Measurements from ENCODE around the gene IDI2. TPM values are rescaled to one million over a fixed set of nuclear protein-coding genes. Genes with fewer than 3 reads are reported as not detected.

The IDI2 gene
- polyA plus RNA-seq, 1 donor (not counting 4 experiments of a cell fraction or from before 2014, with no cell fraction given): not detected

GRCh38 chr10:986881-987619, 38.6 kb downstream of the IDI2 start:
- dilution Hi-C loops (cut with MboI; ENCODE audit: extremely low pct_ligation_motif_present, low sequenced_read_pairs): no loop called here
- Histone ChIP-seq H3K27me3 (ENCODE audit: control insufficient read depth, extremely low read depth, insufficient read depth, low read length) (no peaks in the 10 kb centered on the region), H3K4me3 (ENCODE audit: control insufficient read depth in 2 of 3, extremely low read depth in 1 of 3, insufficient read depth in 2 of 3, low read depth in 1 of 3, low read length in 3 of 3) (peak overlapping the region; percentile 86 to 99 (median 99)), H3K9me1 (ENCODE audit: control insufficient read depth, extremely low read depth, insufficient read depth, low read length) (no peaks in the 10 kb centered on the region), H3K79me2 (ENCODE audit: control insufficient read depth, insufficient read depth, low read length) (peaks cover 41% of the 10 kb centered on the region), H3K4me1 (ENCODE audit: control insufficient read depth, extremely low read depth, insufficient read depth, low read length) (peaks cover 42% of the 10 kb centered on the region), H4K20me1 (ENCODE audit: control insufficient read depth, extremely low read depth, insufficient read depth, low read length) (peaks cover 14% of the 10 kb centered on the region), H3K4me2 (ENCODE audit: control insufficient read depth, extremely low read depth, insufficient read depth, low read depth, low read length) (peak overlapping the region; percentile 81), H2AFZ (ENCODE audit: control insufficient read depth, low read length) (no peak overlapping the region), H3K27ac (ENCODE audit: control insufficient read depth, insufficient read depth, low read length) (peak overlapping the region; percentile 97), H3K9me3 (ENCODE audit: control insufficient read depth, low read depth, low read length) (no peaks in the 10 kb centered on the region), H3K36me3 (ENCODE audit: control insufficient read depth in 2 of 2, extremely low read depth in 1 of 2, insufficient read depth in 2 of 2, low read length in 2 of 2) (peaks cover 0 to 14% of the 10 kb centered on the region in 2 experiments), H3K9ac (ENCODE audit: control insufficient read depth, extremely low read depth, insufficient read depth, low read length) (peak overlapping the region; percentile 99)
- TF ChIP-seq CTCF (optimal IDR thresholded peaks at IDR 0.05 in 1 of 3, IDR thresholded peaks at IDR 0.05 in 1 of 3, conservative IDR thresholded peaks at IDR 0.05 in 1 of 3; ENCODE audit: extremely low read depth in 1 of 3, insufficient read depth in 2 of 3, low read length in 3 of 3) (no peak), EZH2 (IDR thresholded peaks at IDR 0.05; ENCODE audit: low read length) (no peak)
- FAIRE-seq (no peak), DNase-seq (ENCODE audit: low read depth, low spot score) (no peak)

GRCh38 chr10:986137-986825, 39.4 kb downstream of the IDI2 start:
- dilution Hi-C loops (cut with MboI; ENCODE audit: extremely low pct_ligation_motif_present, low sequenced_read_pairs): no loop called here
- peaks cover 42% of the 10 kb centered on the region for H3K4me1 ChIP-seq (ENCODE audit: control insufficient read depth, extremely low read depth, insufficient read depth, low read length)
- H3K27me3 ChIP-seq (ENCODE audit: control insufficient read depth, extremely low read depth, insufficient read depth, low read length): no peaks in the 10 kb centered on the region
- TF ChIP-seq EZH2 (IDR thresholded peaks at IDR 0.05; ENCODE audit: low read length) (no peak), CTCF (optimal IDR thresholded peaks at IDR 0.05 in 1 of 3, IDR thresholded peaks at IDR 0.05 in 1 of 3, conservative IDR thresholded peaks at IDR 0.05 in 1 of 3; ENCODE audit: extremely low read depth in 1 of 3, insufficient read depth in 2 of 3, low read length in 3 of 3) (no peak)
- H3K9me3 ChIP-seq (ENCODE audit: control insufficient read depth, low read depth, low read length): no peaks in the 10 kb centered on the region
- no peak overlapping the region for H3K4me3 ChIP-seq (ENCODE audit: control insufficient read depth in 2 of 3, extremely low read depth in 1 of 3, insufficient read depth in 2 of 3, low read depth in 1 of 3, low read length in 3 of 3)
- no peak overlapping the region for H2AFZ ChIP-seq (ENCODE audit: control insufficient read depth, low read length)
- H3K9ac ChIP-seq (ENCODE audit: control insufficient read depth, extremely low read depth, insufficient read depth, low read length): no peak overlapping the region
- peaks cover 36% of the 10 kb centered on the region for H3K79me2 ChIP-seq (ENCODE audit: control insufficient read depth, insufficient read depth, low read length)
- H3K9me1 ChIP-seq (ENCODE audit: control insufficient read depth, extremely low read depth, insufficient read depth, low read length): no peaks in the 10 kb centered on the region
- DNase-seq (ENCODE audit: low read depth, low spot score) (peak; percentile 70), FAIRE-seq (peak; percentile 84)
- H3K27ac ChIP-seq (ENCODE audit: control insufficient read depth, insufficient read depth, low read length): peak overlapping the region; percentile 97
- H3K4me2 ChIP-seq (ENCODE audit: control insufficient read depth, extremely low read depth, insufficient read depth, low read depth, low read length): peak overlapping the region; percentile 81
- H3K36me3 ChIP-seq (ENCODE audit: control insufficient read depth in 2 of 2, extremely low read depth in 1 of 2, insufficient read depth in 2 of 2, low read length in 2 of 2): peaks cover 0 to 13% of the 10 kb centered on the region in 2 experiments
- peaks cover 12% of the 10 kb centered on the region for H4K20me1 ChIP-seq (ENCODE audit: control insufficient read depth, extremely low read depth, insufficient read depth, low read length)
